Activated CD8-positive, alpha-beta memory T cell treated with anti-CD3 and anti-CD28 coated beads for 24 hours (primary cell): ENCODE results near the gene LRRC8D.
"Not testable (repeated sequence)": the region's sequence is repeated elsewhere in the genome, so short reads cannot be mapped to it uniquely, and the experiment has no call there.

Experiments used
- DNase-seq: peaks from one replicate; pipeline ENCODE4 v3.0.0-alpha.2; 2020

Gene LRRC8D

GRCh38 chr1:89918794-89919155, 97.9 kb downstream of the LRRC8D start:
- DNase-seq: no peak

- no peak for DNase-seq
Observed at GRCh38 chr1:89919174-89919573, 98.3 kb downstream of the LRRC8D start.

DNA sequence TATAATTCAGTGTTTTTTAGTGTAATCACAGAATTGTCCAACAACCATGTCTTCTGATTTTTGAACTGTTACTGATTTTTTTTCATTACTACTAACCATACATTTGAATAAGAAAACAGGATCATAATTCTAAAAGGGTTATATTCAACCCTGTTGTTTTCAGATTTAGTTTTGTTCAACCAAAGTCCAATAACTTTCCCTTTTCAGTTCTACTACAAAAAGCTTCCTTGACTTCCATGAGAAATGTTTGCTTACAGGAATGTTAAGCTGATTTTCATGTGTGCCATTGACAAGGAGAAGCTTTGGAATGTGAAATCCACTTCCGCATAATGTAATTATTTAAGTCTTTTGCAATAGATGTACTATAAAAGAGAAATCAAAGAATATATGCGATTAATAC, 102.1 kb downstream of the LRRC8D start:
- no peak for DNase-seq

- no peak for DNase-seq
Observed at GRCh38 chr1:89923517-89923916, 102.7 kb downstream of the LRRC8D start.

DNA sequence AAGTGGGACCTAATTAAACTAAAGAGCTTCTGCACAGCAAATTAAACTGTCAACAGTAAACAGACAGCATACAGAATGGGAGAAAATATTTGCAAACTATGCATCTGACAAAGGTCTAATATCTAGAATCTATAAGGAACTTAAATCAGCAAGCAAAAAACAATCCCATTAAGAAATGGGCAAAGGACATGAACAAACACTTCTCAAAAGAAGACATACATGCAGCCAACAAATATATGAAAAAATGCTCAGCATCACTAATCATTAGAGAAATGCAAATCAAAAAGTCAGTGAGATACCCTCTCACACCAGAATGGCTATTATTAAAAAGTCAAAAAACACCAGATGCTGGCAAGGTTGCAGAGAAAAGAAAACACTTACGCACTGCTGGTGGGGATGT, 103.2 kb downstream of the LRRC8D start:
- DNase-seq: not testable (repeated sequence)

DNA sequence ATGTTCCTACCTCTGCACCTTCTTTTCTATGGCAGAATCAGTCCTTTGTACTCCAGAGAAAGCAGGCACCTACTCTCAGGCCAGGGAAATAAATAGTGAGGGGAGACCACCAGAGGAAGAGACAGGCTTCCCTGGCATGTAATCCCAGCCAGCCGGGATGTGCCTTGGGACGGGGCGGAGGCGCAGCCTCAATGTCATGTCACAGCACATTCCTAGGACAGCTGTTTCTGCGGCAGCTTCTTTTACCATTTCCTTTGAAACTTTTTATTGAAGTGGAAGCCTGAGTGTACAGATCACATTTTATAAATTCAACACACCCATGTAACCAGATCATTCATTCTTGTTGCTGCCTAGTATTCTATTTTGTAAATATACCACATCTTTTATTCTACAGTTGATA, 106.2 kb downstream of the LRRC8D start:
- DNase-seq: no peak

GRCh38 chr1:89927478-89927877, 106.6 kb downstream of the LRRC8D start:
- no peak for DNase-seq

DNA sequence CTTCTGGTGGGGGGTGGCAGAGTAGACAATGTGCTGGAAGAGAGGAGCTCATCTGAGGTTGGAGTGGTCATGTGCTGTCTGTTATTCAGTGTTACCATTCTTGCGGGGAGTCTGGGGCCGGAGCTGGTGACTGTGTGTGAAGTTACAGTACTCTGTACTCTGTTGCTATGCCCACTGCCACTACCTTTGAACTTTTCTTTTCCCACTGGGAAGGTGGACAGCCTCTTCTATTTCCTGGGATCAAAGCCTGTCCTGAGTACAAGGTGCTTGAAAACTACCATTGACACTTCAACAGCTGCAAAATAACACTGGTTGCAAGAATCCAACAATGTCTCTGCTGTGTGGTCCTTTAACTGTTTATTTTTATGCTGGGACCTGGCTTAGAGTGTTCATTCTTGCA, 107.7 kb downstream of the LRRC8D start:
- DNase-seq: no peak

GRCh38 chr1:89929467-89930063, 108.7 kb downstream of the LRRC8D start:
- DNase-seq: no peak

- DNase-seq: no peak
Observed at GRCh38 chr1:89930579-89930978, 109.7 kb downstream of the LRRC8D start.

DNA sequence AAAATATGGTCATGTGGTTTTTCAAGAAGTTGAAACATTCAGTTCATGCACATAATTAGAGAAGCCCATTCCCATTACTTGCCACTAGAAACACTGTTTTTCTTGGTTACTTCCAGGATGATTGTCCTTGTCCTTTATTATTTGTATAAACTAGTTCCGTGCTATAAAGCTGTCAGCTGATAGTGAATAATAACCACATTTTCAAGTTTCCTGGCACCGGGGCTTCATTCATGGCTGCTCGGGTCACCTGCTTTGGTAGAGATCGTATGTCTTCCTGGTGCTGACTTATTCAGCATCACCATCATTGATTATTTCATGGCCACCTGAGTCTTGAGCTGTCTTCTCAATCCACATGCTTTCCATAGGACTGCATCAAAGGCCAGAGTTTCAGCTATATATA, 111.1 kb downstream of the LRRC8D start:
- DNase-seq: no peak

DNA sequence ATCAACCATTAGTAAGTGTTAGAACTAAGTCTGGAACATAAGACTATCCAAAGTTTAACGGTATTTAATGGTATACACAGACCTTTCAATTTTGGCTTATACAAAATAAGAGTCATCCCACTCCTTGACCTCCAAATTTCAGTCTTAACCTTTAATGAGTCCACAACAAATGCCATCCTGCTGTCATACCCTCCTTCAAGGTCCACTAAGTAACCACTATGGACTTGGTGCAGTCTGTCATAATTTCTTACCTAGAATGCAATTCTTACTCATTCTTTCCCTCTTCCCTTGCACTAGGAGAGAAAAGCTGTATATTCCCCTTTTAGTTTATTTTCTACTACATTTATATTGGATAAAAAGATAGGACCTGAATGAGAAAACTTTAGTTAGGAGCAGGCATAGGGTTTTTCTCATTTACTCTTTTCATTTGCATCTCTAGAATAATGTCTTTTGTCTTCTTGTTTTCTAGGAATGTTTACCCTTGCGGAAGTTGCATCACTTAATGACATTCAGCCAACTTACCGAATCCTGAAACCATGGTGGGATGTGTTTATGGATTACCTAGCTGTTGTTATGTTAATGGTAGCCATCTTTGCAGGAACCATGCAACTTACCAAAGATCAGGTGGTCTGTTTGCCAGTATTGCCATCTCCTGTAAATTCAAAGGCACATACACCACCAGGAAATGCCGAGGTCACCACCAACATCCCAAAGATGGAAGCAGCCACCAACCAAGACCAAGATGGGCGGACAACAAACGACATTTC, 111.9 kb downstream of the LRRC8D start:
- no peak for DNase-seq

- no peak for DNase-seq
Observed at GRCh38 chr1:89934461-89934860, 113.6 kb downstream of the LRRC8D start.

DNA sequence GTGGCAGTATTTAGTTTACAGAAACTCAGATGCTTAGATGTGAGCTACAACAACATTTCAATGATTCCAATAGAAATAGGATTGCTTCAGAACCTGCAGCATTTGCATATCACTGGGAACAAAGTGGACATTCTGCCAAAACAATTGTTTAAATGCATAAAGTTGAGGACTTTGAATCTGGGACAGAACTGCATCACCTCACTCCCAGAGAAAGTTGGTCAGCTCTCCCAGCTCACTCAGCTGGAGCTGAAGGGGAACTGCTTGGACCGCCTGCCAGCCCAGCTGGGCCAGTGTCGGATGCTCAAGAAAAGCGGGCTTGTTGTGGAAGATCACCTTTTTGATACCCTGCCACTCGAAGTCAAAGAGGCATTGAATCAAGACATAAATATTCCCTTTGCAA, 114.4 kb downstream of the LRRC8D start:
- no peak for DNase-seq

DNA sequence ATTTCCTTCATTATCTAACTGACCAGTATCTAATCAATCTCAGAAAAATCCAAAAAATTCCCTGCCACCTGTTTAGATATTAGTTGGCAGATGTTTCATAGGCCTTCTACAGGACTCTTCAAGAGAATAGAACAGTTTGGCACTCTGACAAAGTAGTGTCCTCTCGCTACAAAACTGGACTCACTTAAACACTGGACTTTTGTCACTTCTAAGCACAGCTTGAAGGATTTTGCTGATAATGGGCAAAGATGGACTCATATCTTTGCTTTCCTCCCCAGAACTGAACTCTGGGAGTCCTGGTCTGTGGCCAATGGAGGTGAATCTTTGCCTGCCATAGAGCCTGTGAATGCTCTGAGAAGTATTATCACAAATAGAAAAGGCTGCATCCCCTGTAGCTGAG, 115.9 kb downstream of the LRRC8D start:
- no peak for DNase-seq

DNA sequence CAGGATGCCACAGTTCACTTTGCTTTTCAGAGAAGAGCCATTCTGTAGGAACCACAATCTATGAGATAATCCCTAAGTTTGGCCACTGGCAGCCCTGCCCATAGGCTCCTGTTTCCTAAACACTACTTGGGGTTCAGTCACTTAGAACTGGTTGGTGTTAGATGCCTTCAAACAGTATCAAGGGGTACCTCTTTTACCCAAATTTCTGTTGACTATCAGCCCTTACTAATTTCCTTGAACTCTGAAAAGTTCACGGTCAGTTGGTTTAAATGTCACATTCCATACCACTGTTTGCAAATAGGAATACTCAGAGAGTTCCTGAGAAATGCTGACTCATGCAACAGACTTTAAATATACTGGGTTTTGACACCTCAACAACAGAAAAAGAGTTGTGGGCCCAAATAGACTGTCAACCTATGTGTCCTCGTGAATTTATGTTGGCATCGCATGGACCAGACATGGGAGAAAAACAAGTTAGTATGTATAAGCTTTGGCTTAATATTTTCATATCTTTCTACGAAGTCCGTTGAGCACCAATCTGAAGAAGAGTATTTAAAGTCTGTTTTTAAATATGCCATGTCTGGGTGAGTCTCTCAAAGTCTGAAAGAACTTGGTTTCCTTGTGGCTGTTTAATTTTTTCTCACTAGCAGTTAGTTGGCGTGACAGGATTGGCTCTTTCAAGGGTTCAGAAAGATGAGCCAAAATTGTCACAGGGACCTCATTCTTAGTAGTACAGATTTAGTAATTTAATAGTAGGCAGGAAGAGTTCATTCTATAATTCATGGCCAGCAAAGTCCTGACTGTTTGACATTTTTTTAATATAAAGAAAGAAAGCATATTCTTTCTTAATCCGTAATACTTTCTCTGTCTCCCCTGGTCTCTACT, 117.6 kb downstream of the LRRC8D start:
- no peak for DNase-seq

DNA sequence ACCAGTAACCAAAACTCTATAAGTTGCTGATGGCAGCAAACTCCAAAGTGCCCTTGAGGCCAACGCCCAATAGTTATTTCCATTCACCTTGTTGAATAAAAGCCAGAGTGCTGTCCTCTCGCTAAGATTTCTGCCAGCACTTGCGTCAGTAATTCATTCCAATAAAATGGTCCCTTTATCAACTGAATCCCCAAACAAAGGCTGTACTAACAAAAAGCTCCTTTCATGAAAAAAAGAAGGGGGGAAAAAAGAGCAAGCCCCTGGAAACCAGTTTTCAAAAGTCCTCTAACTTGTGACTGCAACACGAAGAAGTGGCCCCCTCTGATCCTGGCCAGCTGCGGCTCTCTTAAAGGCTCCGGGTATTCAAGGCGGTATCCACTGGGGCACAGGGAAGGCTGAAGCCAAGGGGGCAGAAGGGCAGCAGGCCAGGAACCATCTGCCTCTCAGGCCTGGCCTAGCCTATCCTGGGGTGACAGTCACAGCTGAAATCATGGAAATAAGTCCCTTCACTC, 118.3 kb downstream of the LRRC8D start:
- DNase-seq: no peak

- DNase-seq: no peak
Observed at GRCh38 chr1:89939693-89940438, 119.0 kb downstream of the LRRC8D start.

- no peak for DNase-seq
Observed at GRCh38 chr1:89941110-89941766, 120.4 kb downstream of the LRRC8D start.

- no peak for DNase-seq
Observed at GRCh38 chr1:89942014-89942413, 121.2 kb downstream of the LRRC8D start.

GRCh38 chr1:89942825-89943658, 122.2 kb downstream of the LRRC8D start:
- no peak for DNase-seq
